Mucosa of gallbladder (tissue), 1 donor: Measurements from ENCODE around the gene TTC39A. TPM values are rescaled to one million over a fixed set of nuclear protein-coding genes. Genes with fewer than 3 reads are reported as not detected.
"Not testable (repeated sequence)": the region's sequence is repeated elsewhere in the genome, so short reads cannot be mapped to it uniquely, and the experiment has no call there.

Source experiments
- DNase-seq: peaks from one replicate; pipeline ENCODE4 v3.0.0-alpha.2; 2020; ENCODE audit warnings: low spot score
- total RNA-seq: library from RNA; stranded (reverse); gene quantifications from one replicate; pipeline ENCODE4 v1.2.1, GENCODE V29; 2021
- donor health status: DM: no; HTN: no; CAD: no.

Gene TTC39A
- total RNA-seq, 1 donor from 2014 or later, result 62.3 TPM

GRCh38 chr1:51336711-51337110 lies 6.3 kb upstream of the TTC39A start:
- DNase-seq, result no peak

GRCh38 chr1:51336004-51336403 lies 5.6 kb upstream of the TTC39A start:
- peak; percentile 51 for DNase-seq

DNA sequence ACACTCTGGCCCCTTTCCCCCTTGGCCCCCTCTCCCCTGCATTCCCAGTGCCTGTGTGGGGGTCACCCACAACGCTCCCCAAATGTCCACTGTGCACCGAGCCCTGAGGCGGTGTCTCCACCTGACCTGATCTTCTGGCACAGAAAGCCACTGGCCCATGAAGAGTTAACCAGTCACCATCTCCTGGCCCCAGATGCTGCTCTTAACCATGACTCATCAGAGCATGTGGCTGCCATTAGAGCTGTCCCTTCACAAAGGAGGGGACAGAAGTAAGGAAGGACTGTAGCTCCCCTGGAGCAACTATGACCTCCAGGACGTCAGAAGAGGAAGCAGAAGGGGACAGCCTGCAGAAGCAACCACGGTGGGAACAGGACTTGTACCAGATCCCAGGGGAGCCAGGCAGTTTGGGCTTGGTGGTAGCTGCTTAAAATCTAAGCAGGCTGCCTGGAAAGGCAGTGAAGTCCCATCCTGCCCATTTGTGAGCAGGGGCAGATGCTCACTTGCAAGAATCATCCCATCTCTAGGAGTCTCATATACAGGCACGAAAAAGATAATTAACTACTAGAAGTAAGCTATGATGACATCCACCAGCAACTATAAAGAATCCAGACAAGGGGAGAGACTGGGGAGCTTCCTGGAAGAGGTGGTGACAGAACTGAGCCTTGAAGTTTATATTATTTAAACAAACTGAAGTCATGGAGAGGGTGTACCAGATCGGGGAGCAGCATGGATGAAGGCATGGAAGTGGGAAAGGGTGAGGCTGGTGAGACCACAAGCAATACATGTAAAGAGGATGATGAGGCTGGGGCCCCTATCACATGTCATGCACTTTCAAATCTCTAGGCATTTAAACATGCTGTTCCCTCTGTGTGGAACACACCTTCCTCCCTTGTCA lies 1.1 kb upstream of the TTC39A start:
- DNase-seq, result peak; percentile 69

DNA sequence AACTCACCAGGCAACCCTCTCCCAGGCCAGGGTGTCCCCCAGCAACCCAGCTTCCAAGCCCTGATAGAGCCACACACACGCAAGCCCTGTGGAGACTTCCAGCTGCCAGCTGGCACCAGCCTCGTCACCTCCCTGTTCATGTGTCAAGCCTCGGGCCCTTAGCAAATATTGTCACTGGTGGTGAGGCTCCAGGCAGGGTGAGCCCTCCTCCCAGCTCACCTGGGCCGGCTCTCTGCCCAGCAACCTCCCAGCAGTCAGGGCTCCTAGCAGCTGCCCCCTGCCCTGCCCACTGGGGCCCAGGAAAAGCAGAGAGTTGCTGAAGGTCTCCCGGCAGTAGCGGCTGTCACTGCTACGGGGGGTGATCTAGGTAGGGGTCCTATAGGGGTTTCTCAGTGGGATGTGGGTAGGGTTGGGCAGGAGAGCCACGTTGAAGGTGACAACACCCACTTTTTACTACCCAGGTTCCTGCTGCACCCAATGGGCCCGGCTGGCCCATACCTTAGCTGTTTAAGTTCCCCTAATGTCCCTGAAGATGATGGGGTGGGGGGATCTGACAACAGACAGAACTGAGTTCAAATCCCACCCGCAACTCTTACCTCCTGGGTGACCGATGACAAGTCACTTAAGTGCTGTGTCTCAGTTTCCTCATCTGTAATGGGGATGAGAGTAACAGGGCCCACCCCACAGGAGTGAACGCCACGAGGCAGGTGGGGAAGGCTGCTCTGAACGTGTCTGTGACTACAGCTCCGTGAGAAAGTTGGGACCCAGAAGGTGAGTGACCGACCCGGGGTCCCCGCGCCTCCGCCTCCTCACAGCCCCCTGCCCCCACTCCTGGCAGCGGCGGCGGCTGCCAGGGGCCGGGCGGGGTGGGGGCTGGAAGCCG lies 678 bp downstream of the TTC39A start:
- DNase-seq, result peak; percentile 83

DNA sequence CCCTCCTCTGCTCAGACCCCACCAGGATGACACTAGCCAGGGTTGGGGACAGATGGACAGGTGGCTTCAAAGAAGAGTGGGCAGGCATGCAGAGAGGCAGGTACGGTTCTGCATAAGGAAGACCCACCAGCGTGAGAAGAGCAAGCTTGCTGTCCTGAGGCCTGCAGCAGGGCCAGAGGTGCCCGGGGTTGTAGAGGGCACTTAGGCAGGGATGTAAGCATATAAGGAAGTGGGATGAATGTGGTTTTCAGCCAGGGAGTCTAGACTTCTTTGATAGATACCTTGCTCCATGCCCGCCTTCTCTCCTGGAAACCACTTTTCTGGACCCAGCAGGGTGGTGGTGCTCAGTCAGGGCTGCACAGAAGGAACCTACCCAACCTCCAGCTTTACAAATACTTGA lies 1.4 kb downstream of the TTC39A start:
- no peak for DNase-seq

- no peak for DNase-seq
These were observed 2.1 kb downstream of the TTC39A start for GRCh38 chr1:51328279-51328678.

DNA sequence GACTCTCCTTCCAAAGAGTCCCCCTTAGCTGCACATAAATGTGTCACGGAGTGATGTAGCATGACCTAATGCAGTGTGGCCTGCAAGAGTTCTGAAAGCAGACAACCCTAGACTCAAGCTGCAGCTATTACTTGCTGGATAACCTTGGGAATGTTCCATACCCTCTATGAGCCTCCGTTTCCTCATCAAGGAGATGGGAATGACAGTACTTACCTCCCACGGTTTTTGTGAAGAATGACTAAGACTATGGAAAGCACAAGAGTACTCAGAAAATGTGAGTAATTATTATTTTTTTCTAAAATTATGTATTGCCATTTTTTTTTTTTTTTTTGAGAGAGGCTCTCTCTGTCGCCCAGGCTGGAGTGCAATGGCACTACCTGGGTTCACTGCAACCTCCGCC lies 3.0 kb downstream of the TTC39A start:
- no peak for DNase-seq

GRCh38 chr1:51326839-51327238 lies 3.5 kb downstream of the TTC39A start:
- DNase-seq, result no peak

GRCh38 chr1:51325878-51326755 lies 4.2 kb downstream of the TTC39A start:
- DNase-seq, result no peak

DNA sequence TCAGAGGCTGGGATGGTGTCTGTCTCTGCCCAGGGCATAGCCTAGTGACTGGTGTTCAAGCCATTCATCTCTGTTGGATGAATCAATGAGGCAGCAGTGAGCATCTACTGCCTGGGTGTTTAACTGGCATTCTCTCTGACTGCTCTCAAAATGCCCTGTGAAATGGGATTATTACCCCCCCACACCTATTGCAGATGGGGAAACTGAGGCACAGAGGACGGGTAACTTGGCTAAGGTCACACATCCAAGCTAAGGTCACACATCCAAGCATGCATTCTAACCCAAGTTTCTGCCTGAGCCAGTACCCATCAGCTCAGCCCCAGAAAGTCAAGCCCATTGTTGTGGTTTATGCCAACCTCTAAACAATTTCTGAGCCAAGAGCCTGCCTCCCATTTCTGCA lies 5.0 kb downstream of the TTC39A start:
- no peak for DNase-seq

DNA sequence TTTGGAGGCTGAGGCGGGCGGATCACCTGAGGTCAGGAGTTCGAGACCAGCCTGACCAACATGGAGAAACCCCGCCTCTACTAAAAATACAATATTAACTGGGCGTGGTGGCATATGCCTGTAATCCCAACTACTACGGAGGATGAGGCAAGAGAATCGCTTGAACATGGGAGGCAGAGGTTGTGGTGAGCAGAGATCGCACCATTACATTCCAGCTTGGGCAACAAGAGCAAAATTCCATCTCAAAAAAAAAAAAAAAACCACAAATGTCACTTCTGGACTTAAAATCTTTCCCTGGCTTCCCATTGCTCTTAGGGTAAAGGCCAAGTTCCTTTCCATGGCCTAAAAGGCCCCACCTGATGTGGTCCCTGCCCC lies 5.4 kb downstream of the TTC39A start:
- not testable (repeated sequence) for DNase-seq

GRCh38 chr1:51324251-51325010 lies 5.9 kb downstream of the TTC39A start:
- DNase-seq, result no peak

DNA sequence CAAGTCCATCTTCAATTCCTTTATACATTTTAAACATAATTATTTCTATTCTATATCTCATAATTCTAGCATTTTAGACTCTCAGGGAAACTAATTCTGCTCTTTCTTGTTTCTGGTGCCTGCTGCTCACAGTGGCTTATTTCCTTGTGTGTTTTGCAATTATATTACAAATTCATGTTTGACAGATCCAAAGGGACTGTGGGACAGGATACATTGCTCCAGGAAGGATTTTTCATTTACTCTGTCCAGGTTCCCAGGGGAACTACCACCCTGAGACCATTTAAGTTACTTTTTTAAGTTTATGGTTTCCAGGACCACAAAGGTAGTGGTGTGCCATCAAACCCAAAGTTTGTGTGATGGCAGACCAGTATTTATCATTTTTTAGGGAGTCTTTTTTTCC lies 6.6 kb downstream of the TTC39A start:
- no peak for DNase-seq

GRCh38 chr1:51322417-51323101 lies 7.8 kb downstream of the TTC39A start:
- no peak for DNase-seq

- DNase-seq, result no peak
These were observed 8.5 kb downstream of the TTC39A start for GRCh38 chr1:51321924-51322280.

DNA sequence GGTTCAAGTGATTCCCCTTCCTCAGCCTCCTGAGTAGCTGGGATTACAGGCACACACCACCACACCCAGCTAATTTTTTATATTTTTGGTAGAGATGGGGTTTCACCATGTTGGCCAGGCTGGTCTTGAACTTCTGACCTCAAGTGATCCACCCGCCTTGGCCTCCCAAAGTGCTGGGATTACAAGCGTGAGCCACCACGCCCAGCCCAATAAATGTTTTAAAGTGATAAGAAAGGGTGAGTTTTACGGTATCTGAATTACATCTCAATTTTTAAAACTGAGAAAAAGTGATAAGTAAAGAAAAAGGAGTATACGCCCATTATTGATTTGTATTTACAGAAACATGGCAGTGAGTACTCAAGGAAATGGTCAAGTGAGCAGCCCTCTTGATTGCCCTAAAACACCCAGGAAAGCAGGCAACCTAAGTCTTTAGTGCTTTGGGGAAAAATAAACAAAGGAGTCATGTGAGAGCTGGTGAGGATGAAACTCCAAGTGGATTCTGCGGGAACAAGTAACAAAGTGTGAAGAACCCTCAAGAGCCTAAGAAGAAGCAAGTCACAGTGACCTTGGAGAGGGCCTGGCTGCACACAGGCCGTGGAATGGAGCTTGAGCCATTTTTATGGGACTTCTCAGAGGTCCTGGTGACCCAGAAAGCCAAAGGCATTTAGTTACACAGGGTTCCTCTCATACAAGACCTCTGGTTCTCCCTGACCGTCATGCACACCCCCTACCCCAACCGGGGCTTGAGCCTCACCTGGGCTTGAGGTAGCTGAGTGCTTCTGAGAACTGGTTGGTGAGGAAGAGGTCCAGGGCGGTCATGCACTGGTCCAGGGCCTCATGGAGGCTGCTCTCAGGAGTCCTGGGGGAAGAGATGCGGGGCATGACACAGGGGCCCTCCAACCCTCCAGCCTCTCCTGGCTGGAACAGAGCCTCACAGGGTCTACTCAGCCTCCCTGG lies 9.1 kb downstream of the TTC39A start:
- no peak for DNase-seq

- DNase-seq, result no peak
These were observed 12.6 kb downstream of the TTC39A start for GRCh38 chr1:51317798-51318197.

DNA sequence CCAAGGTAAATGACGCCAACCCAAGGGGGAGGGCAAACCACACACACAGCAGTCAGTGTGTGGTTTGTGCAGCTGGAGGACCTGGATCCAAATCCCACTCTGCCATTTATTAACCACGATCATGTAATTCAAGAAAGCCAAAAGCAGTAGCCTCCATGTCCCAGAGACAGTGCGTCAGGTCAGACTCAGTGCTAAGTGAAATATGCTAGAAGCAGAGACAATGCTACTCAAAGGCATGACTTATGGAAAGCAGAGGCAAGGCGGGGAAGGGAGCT lies 13.6 kb downstream of the TTC39A start:
- no peak for DNase-seq

DNA sequence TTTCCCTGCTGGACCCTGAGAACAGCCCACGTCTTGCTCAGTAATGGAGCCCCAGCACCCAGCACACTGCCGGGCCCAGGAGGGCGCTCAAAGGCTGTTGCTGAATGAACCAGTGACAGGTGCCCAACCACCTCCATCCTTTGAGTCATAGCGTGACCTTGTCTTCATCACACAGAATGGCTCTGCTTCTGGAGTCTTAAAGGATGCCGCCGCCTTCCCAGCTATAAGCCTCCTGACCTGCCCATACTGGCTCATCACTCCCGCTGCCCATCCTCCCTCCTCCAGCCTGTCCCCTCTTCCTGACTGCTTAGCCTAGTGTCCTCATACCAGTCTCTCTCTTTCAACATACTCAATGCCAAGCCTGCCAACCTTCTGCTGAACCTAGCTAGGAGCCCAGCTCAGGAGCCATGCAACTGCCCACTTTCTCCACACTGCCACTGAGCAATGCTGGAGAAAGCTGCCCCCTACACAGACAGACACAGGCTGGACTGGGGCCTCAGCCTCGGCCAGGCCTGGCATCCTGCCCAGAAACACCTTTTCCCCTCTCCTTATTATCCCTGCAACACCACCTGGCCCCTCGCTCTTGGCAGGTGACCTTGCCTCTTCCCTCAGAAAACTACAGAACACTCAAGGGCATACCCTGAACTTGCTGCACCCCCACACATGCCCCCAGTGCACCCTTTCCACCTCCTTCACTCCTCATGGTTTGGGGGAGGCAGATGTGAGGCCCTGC lies 14.1 kb downstream of the TTC39A start:
- DNase-seq, result no peak
